ENCODE measurements around the gene PLA2G2F. TPM values are rescaled to one million over a fixed set of nuclear protein-coding genes. Genes with fewer than 3 reads are reported as not detected.

The PLA2G2F gene
- total and polyA plus RNA-seq, 3 donors from 2014 or later, result not detected

DNA sequence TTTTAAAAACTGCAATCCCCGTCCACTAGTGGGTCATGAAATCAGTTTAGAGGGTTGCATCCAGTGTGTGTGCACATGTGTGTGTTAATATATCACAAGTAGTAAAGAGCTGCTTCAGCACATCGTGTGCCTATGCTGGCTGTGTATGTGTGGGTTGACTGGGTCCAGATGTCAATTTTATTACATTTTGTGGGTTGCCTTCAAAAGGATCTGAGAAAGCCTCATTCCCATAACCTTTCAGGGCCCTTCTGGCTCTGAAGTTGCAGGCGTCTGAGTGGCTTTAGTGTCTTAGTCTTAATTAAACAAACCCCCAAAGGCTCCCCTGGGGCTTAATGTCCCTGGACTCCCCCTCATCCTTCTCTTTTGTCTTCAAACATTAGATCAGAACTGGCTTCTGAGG, 39.6 kb upstream of the PLA2G2F start:
- Histone ChIP-seq H3K27ac (no peak overlapping the region), H3K36me3 (ENCODE audit: low read depth, missing control alignments) (no peaks in the 10 kb centered on the region), H3K9me3 (no peaks in the 10 kb centered on the region), H3K4me3 (no peak overlapping the region), H3K4me1 (no peaks in the 10 kb centered on the region), H3K27me3 (no peaks in the 10 kb centered on the region)
- WGBS, 2 donors, result 70 to 79% methylated on average over 3 of the region's 3 CpGs
- DNase-seq, result no peak
- TF ChIP-seq, protein P1, sequence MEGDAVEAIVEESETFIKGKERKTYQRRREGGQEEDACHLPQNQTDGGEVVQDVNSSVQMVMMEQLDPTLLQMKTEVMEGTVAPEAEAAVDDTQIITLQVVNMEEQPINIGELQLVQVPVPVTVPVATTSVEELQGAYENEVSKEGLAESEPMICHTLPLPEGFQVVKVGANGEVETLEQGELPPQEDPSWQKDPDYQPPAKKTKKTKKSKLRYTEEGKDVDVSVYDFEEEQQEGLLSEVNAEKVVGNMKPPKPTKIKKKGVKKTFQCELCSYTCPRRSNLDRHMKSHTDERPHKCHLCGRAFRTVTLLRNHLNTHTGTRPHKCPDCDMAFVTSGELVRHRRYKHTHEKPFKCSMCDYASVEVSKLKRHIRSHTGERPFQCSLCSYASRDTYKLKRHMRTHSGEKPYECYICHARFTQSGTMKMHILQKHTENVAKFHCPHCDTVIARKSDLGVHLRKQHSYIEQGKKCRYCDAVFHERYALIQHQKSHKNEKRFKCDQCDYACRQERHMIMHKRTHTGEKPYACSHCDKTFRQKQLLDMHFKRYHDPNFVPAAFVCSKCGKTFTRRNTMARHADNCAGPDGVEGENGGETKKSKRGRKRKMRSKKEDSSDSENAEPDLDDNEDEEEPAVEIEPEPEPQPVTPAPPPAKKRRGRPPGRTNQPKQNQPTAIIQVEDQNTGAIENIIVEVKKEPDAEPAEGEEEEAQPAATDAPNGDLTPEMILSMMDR (IDR thresholded peaks at IDR 0.05), result no peak
- TF ChIP-seq POLR2A (IDR thresholded peaks at IDR 0.05), result no peak
- intact Hi-C loops (cut with DNase I; ENCODE audit: low total_unique reads), result no loop called here

- Histone ChIP-seq H3K27ac (no peak overlapping the region), H3K36me3 (ENCODE audit: low read depth, missing control alignments) (no peaks in the 10 kb centered on the region), H3K4me3 (no peak overlapping the region), H3K4me1 (no peaks in the 10 kb centered on the region), H3K27me3 (no peaks in the 10 kb centered on the region), H3K9me3 (no peaks in the 10 kb centered on the region)
- peak; percentile 56 for DNase-seq
- intact Hi-C loops (cut with DNase I; ENCODE audit: low total_unique reads), result loop anchor here (10.0 kb wide), 1 partner anchor 104 kb away; no protein-coding TSS in a partner anchor
- TF ChIP-seq, protein P1 (IDR thresholded peaks at IDR 0.05), result peak; percentile 67 to 86 (median 79)
- no peak for TF ChIP-seq POLR2A (IDR thresholded peaks at IDR 0.05)
- 41 to 54% methylated on average over 9 to 14 of the region's 14 CpGs for WGBS, 2 donors
Observed at GRCh38 chr1:20100632-20101355, 38.3 kb upstream of the PLA2G2F start.

DNA sequence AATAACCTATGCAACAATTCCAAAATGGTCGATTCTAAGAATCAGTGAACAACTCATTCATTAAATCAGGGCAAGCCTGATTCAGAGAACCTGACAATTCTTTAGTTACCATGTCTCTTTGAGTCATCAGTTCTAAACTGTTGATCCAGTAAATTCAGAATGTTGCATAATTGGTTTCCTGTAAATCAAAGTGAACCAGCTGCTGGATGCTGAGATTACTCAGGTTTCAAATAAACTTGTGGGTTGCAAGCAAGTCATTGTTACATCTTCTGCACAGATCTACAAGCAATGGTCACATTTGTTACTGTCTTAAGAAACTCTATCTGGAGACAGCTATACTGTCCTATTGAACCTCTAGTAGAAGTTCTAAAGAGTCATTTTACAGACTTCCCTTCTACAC, 36.2 kb upstream of the PLA2G2F start:
- DNase-seq, result no peak
- H3K9me3 ChIP-seq, result no peaks in the 10 kb centered on the region
- peaks cover 1% of the 10 kb centered on the region for H3K4me1 ChIP-seq
- no peak for TF ChIP-seq POLR2A (IDR thresholded peaks at IDR 0.05)
- TF ChIP-seq, protein P1 (IDR thresholded peaks at IDR 0.05), result no peak
- no peak overlapping the region for H3K27ac ChIP-seq
- H3K4me3 ChIP-seq, result no peak overlapping the region
- 83 to 84% methylated on average over 1 of the region's 1 CpG for WGBS, 2 donors
- no peaks in the 10 kb centered on the region for H3K36me3 ChIP-seq (ENCODE audit: low read depth, missing control alignments)
- H3K27me3 ChIP-seq, result no peaks in the 10 kb centered on the region
- intact Hi-C loops (cut with DNase I; ENCODE audit: low total_unique reads), result loop anchor here (10.0 kb wide), 1 partner anchor 102 kb away; no protein-coding TSS in a partner anchor

- 38 to 48% methylated on average over 1 of the region's 1 CpG for WGBS, 2 donors
- no peak for TF ChIP-seq POLR2A (IDR thresholded peaks at IDR 0.05)
- TF ChIP-seq, protein P1 (IDR thresholded peaks at IDR 0.05), result no peak
- Histone ChIP-seq H3K36me3 (ENCODE audit: low read depth, missing control alignments) (no peaks in the 10 kb centered on the region), H3K4me3 (no peak overlapping the region), H3K4me1 (peaks cover 15% of the 10 kb centered on the region), H3K9me3 (no peaks in the 10 kb centered on the region), H3K27me3 (no peaks in the 10 kb centered on the region), H3K27ac (no peak overlapping the region)
- intact Hi-C loops (cut with DNase I; ENCODE audit: low total_unique reads), result loop anchor here (10.0 kb wide), 1 partner anchor 99 kb away; no protein-coding TSS in a partner anchor
- DNase-seq, result no peak
Observed at GRCh38 chr1:20105856-20106255, 33.3 kb upstream of the PLA2G2F start.

Measured in testis (tissue), 3 donors.